Activated CD4-positive, alpha-beta T cell treated with anti-CD3 and anti-CD28 coated beads, Interleukin-2, amount 50 U/mL, for 48 hours (primary cell): ENCODE measurements around the gene PCOLCE2.

ENCODE experiments used
- DNase-seq, 2 experiments: peaks; one replicate each; pipeline ENCODE4 v3.0.0-alpha.2; 2020

PCOLCE2 gene

GRCh38 chr3:142863930-142864920, 24.7 kb downstream of the PCOLCE2 start:
- no peak for DNase-seq

- no peak for DNase-seq
These were observed 25.7 kb downstream of the PCOLCE2 start for GRCh38 chr3:142863010-142863817.

GRCh38 chr3:142861926-142862325, 27.0 kb downstream of the PCOLCE2 start:
- DNase-seq: no peak

- DNase-seq: no peak
These were observed 30.8 kb downstream of the PCOLCE2 start for GRCh38 chr3:142858043-142858442.

- DNase-seq: no peak
These were observed 31.8 kb downstream of the PCOLCE2 start for GRCh38 chr3:142857056-142857455.

- no peak for DNase-seq
These were observed 35.4 kb downstream of the PCOLCE2 start for GRCh38 chr3:142853270-142854168.

- no peak for DNase-seq
These were observed 36.9 kb downstream of the PCOLCE2 start for GRCh38 chr3:142852009-142852408.

GRCh38 chr3:142850395-142851023, 38.4 kb downstream of the PCOLCE2 start:
- DNase-seq: peak; percentile 6 to 28

GRCh38 chr3:142849148-142849547, 39.7 kb downstream of the PCOLCE2 start:
- no peak for DNase-seq

- DNase-seq: no peak
These were observed 41.9 kb downstream of the PCOLCE2 start for GRCh38 chr3:142846779-142847577.

- DNase-seq: no peak
These were observed 44.4 kb downstream of the PCOLCE2 start for GRCh38 chr3:142844339-142844977.

GRCh38 chr3:142839831-142840230, 49.1 kb downstream of the PCOLCE2 start:
- DNase-seq: no peak

GRCh38 chr3:142837526-142837925, 51.4 kb downstream of the PCOLCE2 start:
- DNase-seq: no peak

GRCh38 chr3:142828703-142829305, 60.1 kb downstream of the PCOLCE2 start:
- DNase-seq: peak; percentile 80 to 84

GRCh38 chr3:142819179-142819578, 69.7 kb downstream of the PCOLCE2 start:
- no peak for DNase-seq

- DNase-seq: no peak
These were observed 70.2 kb downstream of the PCOLCE2 start for GRCh38 chr3:142818651-142819050.

- no peak for DNase-seq
These were observed 71.0 kb downstream of the PCOLCE2 start for GRCh38 chr3:142817897-142818296.

GRCh38 chr3:142817356-142817755, 71.5 kb downstream of the PCOLCE2 start:
- no peak for DNase-seq

- DNase-seq: no peak
These were observed 73.1 kb downstream of the PCOLCE2 start for GRCh38 chr3:142815803-142816202.

- DNase-seq: no peak
These were observed 79.6 kb downstream of the PCOLCE2 start for GRCh38 chr3:142809259-142809658.
